ENCODE data around the gene NAIF1. TPM values are rescaled to one million over a fixed set of nuclear protein-coding genes. Genes with fewer than 3 reads are reported as not detected.
"Not testable (repeated sequence)": the region's sequence is repeated elsewhere in the genome, so short reads cannot be mapped to it uniquely, and the experiment has no call there.

The NAIF1 gene
- total RNA-seq, 2 donors from 2014 or later, result 5.8 to 8.2 TPM

- TF ChIP-seq CTCF (IDR thresholded peaks at IDR 0.05), result no peak
- Histone ChIP-seq H3K9me3 (no peaks in the 10 kb centered on the region), H3K4me1 (peaks cover 0 to 6% of the 10 kb centered on the region in 2 donors), H3K4me3 (no peak overlapping the region), H3K27me3 (no peaks in the 10 kb centered on the region), H3K27ac (no peak overlapping the region), H3K36me3 (no peaks in the 10 kb centered on the region)
- DNase-seq (ENCODE audit: low spot score), result no peak
Observed at GRCh38 chr9:128049843-128050242, 17.3 kb downstream of the NAIF1 start.

- no peaks in the 10 kb centered on the region for H3K27me3 ChIP-seq
- TF ChIP-seq CTCF (IDR thresholded peaks at IDR 0.05), result no peak
- no peak overlapping the region for H3K4me3 ChIP-seq
- DNase-seq (ENCODE audit: low spot score), result no peak
- no peaks in the 10 kb centered on the region for H3K9me3 ChIP-seq
- H3K4me1 ChIP-seq, result no peaks in the 10 kb centered on the region
- H3K27ac ChIP-seq, result no peak overlapping the region
- no peaks in the 10 kb centered on the region for H3K36me3 ChIP-seq
Observed at GRCh38 chr9:128048663-128049062, 18.5 kb downstream of the NAIF1 start.

GRCh38 chr9:128047231-128047630, 19.9 kb downstream of the NAIF1 start:
- Histone ChIP-seq H3K27ac (no peak overlapping the region), H3K9me3 (no peaks in the 10 kb centered on the region), H3K27me3 (no peaks in the 10 kb centered on the region), H3K4me3 (no peak overlapping the region), H3K36me3 (no peaks in the 10 kb centered on the region), H3K4me1 (no peaks in the 10 kb centered on the region)
- no peak for DNase-seq (ENCODE audit: low spot score)
- no peak for TF ChIP-seq CTCF (IDR thresholded peaks at IDR 0.05)

- DNase-seq (ENCODE audit: low spot score), result no peak
- Histone ChIP-seq H3K27ac (no peak overlapping the region), H3K4me3 (no peak overlapping the region), H3K36me3 (no peaks in the 10 kb centered on the region), H3K4me1 (no peaks in the 10 kb centered on the region), H3K27me3 (no peaks in the 10 kb centered on the region), H3K9me3 (no peaks in the 10 kb centered on the region)
- TF ChIP-seq CTCF (IDR thresholded peaks at IDR 0.05), result no peak
Observed at GRCh38 chr9:128045831-128046230, 21.3 kb downstream of the NAIF1 start.

GRCh38 chr9:128045409-128045808, 21.7 kb downstream of the NAIF1 start:
- not testable (repeated sequence) for DNase-seq (ENCODE audit: low spot score); H3K9me3 ChIP-seq; H3K27me3 ChIP-seq; H3K4me1 ChIP-seq; H3K27ac ChIP-seq; H3K4me3 ChIP-seq; H3K36me3 ChIP-seq

GRCh38 chr9:128043467-128043868, 23.7 kb downstream of the NAIF1 start:
- Histone ChIP-seq H3K27ac (no peak overlapping the region), H3K4me3 (no peak overlapping the region), H3K9me3 (no peaks in the 10 kb centered on the region), H3K27me3 (no peaks in the 10 kb centered on the region), H3K4me1 (no peaks in the 10 kb centered on the region), H3K36me3 (no peaks in the 10 kb centered on the region)
- no peak for DNase-seq (ENCODE audit: low spot score)
- TF ChIP-seq CTCF (IDR thresholded peaks at IDR 0.05), result no peak
